Stromal cell of bone marrow (primary cell): ENCODE measurements around the gene C19orf73.

Source experiments
- DNase-seq: peaks from one replicate; pipeline ENCODE4 v3.0.0-alpha.2; 2012; ENCODE audit warnings: low read depth

C19orf73 gene, protein sequence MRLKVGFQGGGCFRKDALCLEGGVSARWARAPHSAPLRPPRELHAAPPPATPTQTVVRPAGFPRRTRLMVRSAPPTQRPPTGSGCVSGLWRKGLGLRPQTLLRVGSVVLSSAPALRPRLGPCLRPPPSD

DNA sequence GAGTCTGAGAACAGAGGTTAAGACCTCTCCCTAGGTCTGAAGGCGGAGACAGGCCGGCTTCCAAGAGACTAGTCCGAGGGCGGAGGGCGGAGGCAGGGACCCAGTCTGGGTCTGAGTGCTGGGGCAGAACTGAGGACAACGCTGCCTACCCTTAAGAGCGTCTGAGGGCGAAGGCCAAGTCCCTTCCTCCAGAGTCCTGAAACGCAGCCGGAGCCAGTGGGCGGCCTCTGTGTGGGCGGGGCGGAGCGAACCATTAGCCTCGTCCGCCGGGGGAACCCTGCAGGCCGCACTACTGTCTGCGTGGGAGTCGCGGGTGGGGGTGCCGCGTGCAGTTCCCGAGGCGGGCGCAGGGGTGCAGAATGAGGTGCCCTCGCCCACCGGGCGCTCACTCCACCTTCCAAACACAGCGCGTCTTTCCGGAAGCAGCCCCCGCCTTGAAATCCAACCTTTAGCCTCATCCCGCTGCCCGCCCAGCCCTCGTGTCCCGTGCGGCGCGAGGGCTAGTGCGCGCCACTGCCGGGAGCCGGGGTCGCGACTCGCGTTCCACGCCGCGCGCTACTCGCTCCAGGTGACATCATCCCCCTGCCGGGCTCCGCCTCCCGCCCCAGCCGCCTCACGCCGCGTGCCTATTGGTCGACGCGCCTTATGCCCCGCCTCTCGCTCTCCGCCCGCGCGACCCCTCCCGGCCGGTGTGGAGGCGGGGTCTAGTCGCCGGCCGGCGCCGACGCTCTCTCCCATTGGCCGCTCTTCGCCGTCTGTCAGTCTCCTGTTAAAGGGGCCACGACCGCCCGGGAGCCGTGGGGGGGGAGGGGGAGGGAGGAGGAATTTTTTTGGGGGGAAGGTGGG lies at the start of gene C19orf73:
Gene C19orf73, minus strand, starts transcription at position 579 of the 846 bp plus-strand sequence. Its CDS starts 121 bp downstream, at position 458.
- peak; percentile 84 for DNase-seq

DNA sequence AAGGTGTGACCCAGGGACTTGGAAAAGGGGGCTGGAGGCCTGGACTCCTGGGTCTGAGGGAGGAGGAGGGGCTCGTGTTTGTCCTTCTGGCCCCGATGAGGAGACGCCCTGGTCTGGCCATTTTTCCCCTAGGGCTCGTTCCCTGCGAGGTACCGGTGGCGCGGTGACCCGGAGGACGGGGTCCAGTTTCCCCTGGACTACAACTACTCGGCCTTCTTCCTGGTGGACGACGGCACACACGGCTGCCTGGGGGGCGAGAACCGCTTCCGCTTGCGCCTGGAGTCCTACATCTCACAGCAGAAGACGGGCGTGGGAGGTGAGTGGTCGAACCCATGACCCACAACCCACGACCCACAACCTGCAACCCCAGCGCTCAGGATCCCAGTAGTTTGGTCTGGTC lies 49.5 kb upstream of the C19orf73 start:
- no peak for DNase-seq

DNA sequence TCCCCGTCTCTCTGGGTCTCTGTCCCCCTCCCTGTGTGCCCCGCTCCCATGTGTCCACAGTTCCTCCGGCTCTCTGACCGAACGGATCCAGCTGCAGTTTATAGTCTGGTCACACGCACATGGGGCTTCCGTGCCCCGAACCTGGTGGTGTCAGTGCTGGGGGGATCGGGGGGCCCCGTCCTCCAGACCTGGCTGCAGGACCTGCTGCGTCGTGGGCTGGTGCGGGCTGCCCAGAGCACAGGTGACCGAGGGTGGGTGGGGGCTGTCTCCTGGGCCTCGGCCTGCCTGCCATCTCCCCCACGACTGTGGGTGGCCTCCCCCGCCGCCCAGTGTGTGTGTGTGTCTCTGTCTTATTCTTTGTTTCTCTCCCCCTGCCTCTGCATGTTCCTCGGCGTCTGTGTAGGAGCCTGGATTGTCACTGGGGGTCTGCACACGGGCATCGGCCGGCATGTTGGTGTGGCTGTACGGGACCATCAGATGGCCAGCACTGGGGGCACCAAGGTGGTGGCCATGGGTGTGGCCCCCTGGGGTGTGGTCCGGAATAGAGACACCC lies 49.0 kb upstream of the C19orf73 start:
- DNase-seq = no peak

DNA sequence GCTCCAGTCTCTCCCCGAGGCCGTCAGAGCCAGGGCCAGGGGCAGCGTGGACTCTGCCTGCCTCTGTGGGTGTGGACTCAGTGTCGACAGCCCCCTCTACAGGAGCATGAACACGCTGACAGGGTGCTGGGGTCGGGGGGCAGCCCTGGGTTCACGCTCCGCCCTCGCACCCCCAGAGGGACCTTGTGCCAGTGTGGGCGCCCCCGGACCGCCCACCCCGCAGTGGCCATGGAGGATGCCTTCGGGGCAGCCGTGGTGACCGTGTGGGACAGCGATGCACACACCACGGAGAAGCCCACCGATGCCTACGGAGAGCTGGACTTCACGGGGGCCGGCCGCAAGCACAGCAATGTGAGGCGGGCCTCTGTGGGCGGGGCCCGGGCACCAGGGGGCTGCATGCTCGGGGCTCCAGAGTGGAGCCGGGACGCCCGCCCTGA lies 46.9 kb upstream of the C19orf73 start:
- no peak for DNase-seq

DNA sequence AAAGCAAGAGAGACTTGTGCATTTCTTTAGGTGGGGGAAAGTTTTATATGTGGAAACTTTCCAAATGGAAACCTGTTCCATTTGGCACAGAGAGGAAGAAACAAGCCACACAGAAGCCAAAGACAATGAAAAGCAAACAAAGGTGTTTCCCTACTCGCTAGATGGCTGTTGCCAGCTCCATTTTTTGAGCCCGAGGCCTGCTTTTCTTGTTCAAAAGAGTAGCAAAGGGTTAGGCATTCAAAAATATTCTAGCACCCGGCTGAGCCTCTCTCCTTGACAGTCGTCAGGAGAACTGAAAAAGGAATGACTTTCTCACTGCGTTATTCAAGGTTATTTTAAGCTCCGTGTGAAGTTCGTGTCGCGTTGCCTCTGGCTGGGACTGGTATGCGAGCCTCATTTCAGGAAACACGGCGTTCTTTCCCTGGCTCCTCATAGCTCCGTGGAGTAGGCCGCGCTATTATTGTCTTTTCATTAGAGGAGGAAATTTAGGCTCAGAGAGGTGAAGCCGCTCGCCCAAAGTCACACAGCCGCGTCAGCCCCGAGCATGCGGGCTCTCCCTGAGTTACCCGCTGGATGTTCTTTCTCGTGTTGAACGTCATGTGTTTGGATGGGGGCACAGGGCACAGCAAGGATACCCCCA lies 46.3 kb upstream of the C19orf73 start:
- DNase-seq = no peak

DNA sequence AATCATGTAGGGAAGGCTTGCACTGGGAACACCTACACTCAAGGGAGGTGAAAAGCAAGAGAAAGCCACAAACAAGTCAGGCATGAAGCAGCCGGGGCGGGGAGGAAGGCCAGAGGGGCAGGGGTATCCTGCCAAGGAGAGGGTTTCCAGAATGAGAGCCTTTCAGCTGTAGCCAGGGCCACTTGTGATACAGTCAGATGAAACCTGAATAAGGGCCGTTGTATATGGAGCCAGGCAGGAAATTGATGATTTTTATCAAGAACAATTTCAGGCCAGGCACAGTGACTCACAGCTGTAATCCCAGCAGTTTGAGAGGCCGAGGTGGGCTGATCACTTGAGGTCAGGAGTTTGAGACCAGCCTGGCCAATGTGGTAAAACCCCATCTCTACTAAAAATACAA lies 43.0 kb upstream of the C19orf73 start:
- DNase-seq = no peak

DNA sequence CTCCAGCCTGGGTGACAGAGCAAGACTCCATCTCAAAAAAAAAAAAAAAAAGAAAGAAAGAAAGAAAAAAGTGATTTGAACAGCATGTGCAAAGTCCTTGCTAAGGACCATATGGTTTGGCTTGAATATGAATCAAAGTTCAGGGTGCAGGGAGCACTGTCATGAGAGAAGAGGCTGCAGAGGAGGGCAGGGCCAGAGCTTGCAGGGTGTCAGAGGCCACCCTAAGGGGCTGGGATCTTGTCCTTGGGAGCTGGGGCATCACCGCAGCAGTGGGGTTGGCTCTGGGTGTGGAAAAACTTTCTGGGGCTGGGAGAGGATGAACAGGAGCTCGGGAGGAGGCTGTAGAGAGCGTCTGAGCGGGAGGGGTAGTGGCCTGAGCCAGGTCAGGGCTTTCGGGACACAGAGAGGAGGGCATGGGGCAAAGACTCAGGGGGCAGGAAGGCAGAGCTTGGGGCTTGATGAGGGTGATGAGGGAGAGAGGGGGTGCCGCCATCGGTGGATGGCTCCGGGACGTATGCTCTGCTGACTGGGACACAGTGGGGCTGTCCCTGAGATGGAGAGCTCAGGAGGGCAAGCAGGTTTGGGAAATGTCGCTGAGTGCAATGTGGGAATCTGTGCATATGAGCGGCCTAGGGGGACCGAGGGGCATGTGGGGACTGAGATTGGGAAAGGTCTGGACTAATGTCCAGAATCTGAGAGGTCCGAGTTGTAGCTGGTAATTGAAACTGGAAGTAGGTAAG lies 41.7 kb upstream of the C19orf73 start:
- no peak for DNase-seq

DNA sequence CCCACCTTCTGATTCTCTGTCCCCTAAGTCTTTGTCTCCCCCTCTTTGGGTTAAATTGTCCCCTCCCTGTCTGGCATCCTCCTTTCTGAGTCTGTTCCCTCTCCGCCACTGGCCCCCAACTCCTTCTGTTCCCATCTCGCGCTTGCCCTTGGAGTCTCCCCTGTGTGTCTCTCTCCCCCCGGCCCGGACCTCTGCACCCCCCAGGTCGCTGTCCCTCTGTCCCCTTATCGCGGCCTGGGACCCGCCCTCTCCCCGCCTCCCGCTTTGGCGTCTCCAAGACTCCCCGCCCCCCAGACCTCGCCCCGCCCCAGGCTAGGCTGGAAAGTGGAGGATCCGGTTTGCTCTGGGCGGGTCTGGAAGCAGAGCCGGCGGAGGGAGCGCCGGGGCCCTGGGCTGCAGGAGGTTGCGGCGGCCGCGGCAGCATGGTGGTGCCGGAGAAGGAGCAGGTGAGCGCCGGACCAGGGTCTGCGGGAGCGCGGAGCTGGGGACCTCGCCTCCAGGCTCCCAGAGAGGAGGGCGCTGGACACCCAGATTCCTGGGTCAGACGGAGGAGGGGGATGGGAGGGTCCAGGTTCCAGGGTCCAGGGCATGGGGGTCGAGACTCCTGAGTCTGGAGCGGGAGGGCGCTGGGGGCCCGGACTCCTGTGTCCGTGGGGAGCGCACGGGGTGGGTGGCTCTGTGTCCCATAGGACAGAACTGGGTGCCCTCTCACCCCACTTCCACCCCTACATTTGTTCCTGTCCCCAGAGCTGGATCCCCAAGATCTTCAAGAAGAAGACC lies 38.7 kb upstream of the C19orf73 start, which contains the start of gene TRPM4:
Gene TRPM4, plus strand, starts transcription at position 348 of the 780 bp plus-strand sequence. Its CDS starts 75 bp downstream, at position 423.
- peak; percentile 65 for DNase-seq

DNA sequence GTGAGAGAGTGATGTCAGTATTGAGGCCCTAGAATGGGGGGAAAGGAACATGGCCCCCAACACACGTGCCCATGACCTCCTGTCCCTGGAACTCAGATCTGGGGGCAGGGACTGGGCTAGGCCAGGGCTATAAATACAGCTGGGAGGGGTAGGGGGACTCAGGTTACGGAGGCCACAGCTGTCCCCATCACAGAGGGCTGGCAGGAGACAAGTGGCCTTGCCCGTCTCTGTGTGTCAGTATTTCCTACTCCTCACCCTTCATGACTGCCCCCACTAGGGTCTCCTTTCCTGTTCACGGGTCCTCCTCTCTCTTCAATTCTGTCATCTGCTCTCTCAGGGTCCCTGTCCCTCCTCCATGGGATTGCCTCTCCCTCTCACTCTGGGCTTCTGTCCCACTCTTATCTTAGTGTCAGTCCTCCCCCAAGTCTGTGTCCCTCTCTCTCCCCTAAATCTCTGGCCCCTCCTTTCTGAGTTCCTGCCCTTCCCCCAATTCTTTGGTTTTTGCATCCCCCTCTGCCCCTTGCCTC lies 36.9 kb upstream of the C19orf73 start:
- no peak for DNase-seq

DNA sequence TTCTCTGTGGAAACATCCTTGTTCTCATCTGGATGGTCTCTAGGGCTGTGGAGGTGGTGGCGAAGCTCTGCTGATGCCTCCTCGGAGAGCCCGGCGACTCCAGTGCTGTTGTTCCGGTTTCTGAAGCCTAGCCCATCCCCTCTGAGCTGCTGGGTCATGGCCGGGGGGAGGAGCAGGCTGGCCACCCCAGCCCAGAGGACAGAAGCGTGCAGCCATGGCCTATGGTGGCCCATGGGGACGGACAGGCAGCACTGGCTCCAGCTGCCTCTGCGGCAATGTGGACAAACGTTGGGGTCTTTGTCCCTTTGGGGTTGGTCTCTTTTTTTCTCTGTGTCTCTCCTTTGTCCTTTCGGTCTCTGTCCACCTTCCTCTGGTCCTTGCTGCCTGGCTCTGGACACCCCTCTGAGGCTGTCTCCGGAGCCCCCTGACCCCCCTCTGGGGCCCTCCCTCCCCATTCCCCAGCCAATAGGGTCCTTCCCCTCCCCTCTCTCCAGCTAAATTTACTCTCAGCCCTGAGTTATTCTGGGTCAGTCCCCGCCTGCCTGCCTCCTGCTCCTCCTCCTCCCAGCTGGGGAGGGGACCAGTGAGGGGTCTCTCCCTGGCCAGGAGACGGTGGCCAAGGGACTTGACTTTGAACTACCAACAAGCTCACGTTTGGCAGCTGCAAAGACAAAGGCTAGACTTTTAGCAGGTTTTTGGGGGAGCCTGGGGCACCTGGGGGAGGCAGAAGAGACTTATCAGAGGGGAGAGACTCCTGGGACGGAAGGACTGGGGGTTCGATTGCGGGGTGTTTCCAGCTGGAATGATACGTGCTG lies 36.3 kb upstream of the C19orf73 start, which contains the start of gene HRC:
Gene HRC, minus strand, starts transcription at position 392 of the 815 bp plus-strand sequence. Its CDS starts 159 bp downstream, at position 233.
- no peak for DNase-seq

DNA sequence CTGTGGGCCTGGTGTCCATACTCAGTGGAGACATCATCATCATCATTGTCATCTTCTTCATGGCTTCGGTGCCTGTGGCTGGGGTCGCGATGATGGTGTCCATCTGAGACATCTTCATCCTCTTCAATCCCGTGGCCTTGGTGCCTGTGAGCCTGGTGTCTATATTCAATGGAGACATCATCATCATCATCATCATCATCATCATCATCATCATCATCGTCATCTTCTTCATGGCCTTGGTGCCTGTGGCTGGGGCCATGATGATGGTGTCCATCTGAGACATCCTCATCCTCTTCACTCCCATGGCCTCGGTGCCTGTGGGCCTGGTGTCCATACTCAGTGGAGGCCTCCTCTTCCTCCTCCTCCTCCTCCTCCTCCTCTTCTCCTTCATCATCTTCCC lies 35.3 kb upstream of the C19orf73 start:
- DNase-seq = no peak

DNA sequence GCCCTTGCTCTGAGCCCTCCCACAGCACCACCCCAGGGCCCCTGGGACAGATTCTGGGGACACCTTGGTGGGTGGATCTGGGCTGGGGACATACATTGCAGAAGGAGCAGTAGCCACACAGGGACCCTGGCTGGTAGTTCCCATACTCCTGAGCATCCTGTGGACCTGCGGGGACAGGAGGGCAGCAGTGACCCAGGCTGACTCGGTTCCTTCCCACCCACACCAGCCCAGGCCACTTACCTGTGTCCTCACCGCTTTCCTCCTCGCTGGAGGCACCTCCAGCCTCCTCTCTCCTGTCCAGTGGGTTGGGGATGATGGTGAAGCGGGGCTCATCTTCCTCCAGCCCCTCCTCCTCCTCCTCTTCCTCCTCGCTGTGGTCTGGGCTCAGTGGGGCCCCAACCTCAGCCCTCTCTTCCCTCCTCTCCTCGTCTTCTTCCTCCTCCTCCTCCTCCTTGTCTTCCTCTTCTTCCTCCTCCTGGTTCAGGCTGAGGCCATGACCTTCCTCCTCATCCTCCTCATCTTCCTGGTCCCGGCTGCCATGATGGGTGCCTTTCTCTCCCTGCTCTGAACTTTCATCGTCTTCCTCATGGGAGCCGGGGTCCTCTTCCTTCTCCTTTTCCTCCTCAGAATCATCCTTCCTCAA lies 34.3 kb upstream of the C19orf73 start:
- DNase-seq = no peak

DNA sequence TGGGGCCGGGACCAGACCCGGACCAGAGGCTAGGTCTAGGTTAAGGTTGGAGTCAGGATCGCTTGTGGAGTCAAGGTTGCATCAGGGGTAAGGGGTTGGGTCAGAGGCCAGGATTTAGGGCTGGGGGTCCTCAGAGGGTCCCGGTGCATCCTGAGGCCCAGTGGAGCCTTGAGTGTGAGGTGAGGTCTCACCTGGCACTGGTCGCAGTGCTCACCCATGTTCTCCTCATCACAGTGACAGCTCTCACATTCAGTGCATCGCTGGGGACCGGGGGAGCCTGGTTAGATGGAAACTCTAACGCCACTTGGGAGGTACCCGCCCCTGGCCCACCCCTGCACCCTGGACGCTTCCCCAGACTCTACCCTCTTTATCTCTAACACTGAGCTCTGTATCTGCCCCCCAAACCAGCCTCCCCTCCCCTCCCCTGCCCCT lies 33.2 kb upstream of the C19orf73 start:
- no peak for DNase-seq

DNA sequence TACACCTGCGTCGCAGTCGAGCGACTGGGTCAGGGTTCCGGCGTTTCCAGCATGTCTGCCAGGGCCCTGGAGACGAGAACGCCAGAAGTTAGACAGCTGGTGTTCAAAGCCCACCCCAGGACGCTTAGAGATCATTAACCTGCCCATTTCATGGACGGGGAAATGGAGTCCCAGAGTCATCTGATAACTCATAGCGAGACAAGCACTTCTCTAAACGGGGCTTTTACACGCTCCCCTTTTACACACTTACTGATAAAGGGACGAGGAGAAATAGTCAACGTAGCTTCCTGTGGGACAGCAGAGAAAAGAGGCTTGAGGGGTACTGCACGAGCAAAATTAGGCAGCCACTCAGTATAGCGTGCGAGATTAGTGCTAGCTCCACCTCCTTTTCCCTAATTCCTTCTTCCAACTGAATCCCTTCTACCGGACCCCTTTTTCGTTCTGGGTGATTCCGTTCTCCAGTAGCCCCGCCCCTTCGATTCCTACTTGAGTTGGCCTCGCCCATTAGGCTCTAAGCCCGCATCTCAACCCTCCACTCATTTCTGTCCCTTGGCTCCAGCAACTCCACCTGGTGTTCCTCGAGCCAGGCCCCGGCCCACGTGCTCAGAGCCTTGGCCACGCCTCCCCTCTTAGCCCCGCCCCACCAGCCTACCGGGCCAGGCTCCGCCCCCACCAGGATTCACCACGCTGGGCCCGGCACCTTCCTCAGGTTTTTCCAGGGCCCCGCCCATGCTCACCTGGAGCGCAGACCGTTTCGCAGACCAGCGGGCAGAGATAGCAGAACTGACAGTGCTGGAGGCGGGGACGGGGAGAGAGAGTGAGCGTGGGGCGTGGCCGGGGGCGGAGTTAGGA lies 32.5 kb upstream of the C19orf73 start:
- no peak for DNase-seq

DNA sequence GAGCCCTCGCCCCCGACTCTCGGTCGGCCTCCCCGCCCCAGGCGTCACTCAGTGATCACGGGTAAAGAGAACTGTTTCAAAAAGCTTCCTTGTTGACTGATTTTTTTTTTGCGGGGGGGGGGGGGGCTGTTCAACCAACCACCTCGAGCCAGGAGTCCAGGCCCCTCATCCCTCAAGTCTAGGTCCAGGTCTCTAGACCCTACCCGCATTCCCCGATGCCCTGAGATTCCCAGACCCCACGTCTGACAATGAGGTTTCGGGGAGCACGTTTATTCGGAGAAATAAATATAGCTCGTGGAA lies 32.0 kb upstream of the C19orf73 start:
- no peak for DNase-seq

DNA sequence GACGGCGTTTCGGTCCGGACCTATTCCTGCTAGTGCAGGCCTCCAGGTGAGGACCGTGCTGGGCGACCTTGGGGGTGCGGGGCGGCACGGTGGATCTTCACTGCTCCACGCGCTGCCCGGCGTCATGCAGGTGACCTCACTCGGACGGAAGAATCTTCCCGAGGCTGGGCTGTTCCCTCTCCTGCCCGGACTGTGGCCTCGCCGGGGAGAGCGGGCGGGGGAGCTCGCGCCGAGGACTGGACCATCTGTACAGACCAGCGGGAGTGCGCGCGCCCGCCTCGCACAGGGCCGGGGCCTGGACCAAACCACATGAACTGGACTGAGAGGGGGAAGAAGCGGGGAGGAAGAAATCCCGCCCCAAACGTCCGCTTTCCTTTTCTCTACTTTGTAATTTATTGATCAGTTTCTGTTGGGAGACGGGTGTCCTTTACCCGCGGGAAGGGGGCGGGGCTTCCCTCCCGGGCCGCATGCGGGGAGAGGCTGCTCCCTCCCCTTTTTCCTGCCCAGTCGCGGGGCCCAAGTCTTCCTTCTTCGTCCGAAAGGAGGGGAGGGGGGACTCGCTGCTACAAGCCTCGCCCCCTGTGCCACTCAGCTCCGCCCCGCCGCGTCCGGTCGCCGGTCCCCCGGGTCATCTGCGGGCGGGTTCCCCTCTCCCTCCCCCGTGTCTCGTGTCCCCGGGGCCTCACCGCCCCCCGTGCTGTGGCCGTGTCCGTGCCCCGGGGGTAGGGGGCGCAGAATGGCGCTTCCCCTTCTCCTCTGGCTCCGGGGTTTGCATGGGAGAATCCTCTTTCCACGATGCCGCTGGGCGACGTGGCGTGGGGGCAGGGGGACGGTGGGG lies 31.4 kb upstream of the C19orf73 start:
- peak; percentile 49 for DNase-seq

DNA sequence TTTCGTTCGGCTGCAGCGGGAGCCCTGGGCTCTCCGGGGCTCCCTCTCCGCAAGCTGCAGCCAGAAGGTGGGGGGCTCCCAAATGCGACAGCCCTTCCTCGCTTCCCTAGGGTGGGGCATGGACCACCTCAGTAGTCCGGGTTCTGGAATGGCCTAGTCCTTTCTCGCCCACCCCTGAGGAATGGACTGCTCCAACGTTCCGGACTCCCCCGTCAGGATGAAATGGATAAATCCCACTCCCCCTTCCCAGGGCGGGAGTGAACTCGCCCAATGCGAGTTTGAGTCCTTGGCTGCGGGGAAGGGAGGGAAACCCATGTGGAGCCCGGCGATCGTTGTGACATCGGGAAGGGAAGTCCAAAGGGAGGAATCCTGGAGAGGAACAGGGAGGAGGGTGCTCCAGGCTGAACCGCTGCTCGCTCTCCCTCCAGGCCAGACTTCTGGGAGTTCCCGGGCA lies 30.7 kb upstream of the C19orf73 start:
- DNase-seq = peak; percentile 70
